ENCODE data around the gene TPST1. TPM values are rescaled to one million over a fixed set of nuclear protein-coding genes. Genes with fewer than 3 reads are reported as not detected.

Gene TPST1
- total RNA-seq, 4 donors from 2014 or later, result 1.5 to 28.3 (median 9.7) TPM

DNA sequence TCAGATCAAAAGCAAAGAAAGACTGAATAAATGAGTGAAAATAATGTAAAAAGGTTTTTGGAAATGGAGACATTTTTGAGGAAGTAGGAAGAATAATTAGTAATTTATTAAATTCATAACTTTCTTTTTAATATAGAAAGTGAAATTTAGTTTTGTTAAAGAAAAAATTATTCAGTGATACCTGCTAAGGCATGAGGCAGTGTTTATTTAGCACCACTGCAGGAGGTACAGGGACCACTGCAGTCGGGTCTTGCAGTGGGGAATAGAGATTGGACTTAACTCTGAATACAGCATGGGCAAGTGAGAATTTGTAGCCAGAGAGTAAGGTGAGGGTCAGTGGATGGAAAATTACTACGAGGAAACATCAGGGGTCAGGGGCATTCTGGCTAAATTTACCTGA lies 39.9 kb downstream of the TPST1 start:
- Histone ChIP-seq H3K9me3 (no peaks in the 10 kb centered on the region), H3K4me3 (no peak overlapping the region), H3K27me3 (no peaks in the 10 kb centered on the region), H3K36me3 (no peaks in the 10 kb centered on the region), H3K27ac (no peak overlapping the region), H3K4me1 (no peaks in the 10 kb centered on the region)
- intact Hi-C loops (cut with DNase I; ENCODE audit: low total_unique reads), result no loop called here
- DNase-seq, result no peak
- 87 to 91% methylated on average over 2 of the region's 2 CpGs for WGBS, 2 donors (ENCODE audit: low coverage in 1 of 2)
- no peak for TF ChIP-seq POLR2A (IDR thresholded peaks at IDR 0.05)
- TF ChIP-seq, protein P1, sequence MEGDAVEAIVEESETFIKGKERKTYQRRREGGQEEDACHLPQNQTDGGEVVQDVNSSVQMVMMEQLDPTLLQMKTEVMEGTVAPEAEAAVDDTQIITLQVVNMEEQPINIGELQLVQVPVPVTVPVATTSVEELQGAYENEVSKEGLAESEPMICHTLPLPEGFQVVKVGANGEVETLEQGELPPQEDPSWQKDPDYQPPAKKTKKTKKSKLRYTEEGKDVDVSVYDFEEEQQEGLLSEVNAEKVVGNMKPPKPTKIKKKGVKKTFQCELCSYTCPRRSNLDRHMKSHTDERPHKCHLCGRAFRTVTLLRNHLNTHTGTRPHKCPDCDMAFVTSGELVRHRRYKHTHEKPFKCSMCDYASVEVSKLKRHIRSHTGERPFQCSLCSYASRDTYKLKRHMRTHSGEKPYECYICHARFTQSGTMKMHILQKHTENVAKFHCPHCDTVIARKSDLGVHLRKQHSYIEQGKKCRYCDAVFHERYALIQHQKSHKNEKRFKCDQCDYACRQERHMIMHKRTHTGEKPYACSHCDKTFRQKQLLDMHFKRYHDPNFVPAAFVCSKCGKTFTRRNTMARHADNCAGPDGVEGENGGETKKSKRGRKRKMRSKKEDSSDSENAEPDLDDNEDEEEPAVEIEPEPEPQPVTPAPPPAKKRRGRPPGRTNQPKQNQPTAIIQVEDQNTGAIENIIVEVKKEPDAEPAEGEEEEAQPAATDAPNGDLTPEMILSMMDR (IDR thresholded peaks at IDR 0.05), result no peak
- TF ChIP-seq EP300 (IDR thresholded peaks at IDR 0.05; ENCODE audit: low read depth), result no peak
- TF ChIP-seq POLR2AphosphoS5 (IDR thresholded peaks at IDR 0.05), result no peak
- in situ Hi-C loops (cut with MboI; ENCODE audit: low pct_ligation_motif_present in 1 of 4, low pct_unique_long_range_greater_than_20kb in 1 of 4, low sequenced_read_pairs in 3 of 4), result no loop called here

DNA sequence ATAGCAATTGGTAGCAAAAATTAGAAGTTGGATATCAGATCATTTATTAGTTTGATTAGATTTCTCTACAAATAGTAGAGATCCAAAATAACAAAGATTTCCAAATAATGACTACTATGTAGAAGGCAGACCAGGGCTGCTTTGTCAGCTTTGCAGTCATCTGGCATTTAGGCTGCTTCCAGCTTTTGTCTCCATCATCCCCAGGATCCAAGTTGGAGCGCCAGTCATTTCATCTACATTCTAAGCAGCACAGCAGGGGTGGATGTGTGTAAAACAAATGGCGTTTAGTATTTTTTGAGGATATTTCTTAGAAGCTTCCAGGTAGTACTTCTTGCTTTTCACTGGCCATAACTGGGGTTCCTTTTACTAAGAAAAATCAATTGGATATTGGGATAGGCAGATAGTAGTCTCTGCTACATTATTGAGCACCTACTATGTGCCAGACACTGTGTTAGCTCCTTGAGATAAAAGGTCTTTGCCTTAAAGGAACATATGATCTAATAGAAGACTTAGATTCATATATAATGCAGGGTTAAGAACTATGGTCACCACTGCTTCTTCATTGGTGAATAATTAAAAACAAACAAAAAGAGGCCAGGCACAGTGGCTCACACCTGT lies 41.5 kb downstream of the TPST1 start:
- Histone ChIP-seq H3K27ac (no peak overlapping the region), H3K9me3 (no peaks in the 10 kb centered on the region), H3K27me3 (no peaks in the 10 kb centered on the region), H3K36me3 (no peaks in the 10 kb centered on the region), H3K4me3 (no peak overlapping the region), H3K4me1 (no peaks in the 10 kb centered on the region)
- TF ChIP-seq POLR2AphosphoS5 (IDR thresholded peaks at IDR 0.05) (no peak), POLR2A (IDR thresholded peaks at IDR 0.05) (no peak), EP300 (IDR thresholded peaks at IDR 0.05; ENCODE audit: low read depth) (no peak)
- TF ChIP-seq, protein P1 (IDR thresholded peaks at IDR 0.05), result no peak
- in situ Hi-C loops (cut with MboI; ENCODE audit: low pct_ligation_motif_present in 1 of 4, low pct_unique_long_range_greater_than_20kb in 1 of 4, low sequenced_read_pairs in 3 of 4) (no loop called here), intact Hi-C loops (cut with DNase I; ENCODE audit: low total_unique reads) (no loop called here)
- DNase-seq, result no peak
- WGBS, 2 donors (ENCODE audit: low coverage in 1 of 2), result 92 to 93% methylated on average over 2 of the region's 2 CpGs

DNA sequence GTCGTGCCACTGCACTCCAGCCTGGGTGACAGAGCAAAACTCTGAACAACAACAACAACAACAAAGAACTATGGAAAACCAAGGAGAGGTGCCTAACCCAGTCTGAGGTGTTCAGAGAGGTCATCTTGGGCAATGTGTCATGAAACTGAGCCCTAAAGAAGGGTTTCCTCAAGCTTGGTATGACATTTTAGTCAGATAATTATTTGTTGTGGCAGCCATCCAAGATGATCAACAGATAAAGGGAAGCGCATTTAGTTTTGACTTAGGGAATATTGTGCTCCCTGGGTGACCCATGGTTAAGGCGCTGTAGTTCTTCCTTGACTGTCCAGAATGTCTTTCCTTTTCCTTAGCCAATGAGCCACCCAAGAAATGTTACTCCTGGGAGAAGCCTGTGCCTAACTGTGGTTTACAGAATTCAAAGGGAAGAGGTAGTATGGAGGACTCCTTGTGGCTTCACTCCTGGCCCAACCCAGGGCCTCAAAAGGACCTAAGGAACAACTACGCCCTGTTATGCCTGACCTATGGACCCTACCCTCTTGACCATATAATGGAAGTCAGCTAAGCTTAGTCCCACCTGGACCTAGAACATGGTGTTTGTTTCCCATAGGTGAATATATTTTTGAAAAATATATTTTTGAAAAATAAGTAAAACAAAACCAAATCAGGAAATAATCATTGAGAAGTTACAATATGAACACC lies 42.4 kb downstream of the TPST1 start:
- no peak for DNase-seq
- H3K9me3 ChIP-seq, result no peaks in the 10 kb centered on the region
- no peaks in the 10 kb centered on the region for H3K4me1 ChIP-seq
- TF ChIP-seq, protein P1 (IDR thresholded peaks at IDR 0.05), result no peak
- no peak for TF ChIP-seq POLR2AphosphoS5 (IDR thresholded peaks at IDR 0.05)
- no peak for TF ChIP-seq POLR2A (IDR thresholded peaks at IDR 0.05)
- TF ChIP-seq EP300 (IDR thresholded peaks at IDR 0.05; ENCODE audit: low read depth), result no peak
- WGBS, 2 donors (ENCODE audit: low coverage in 1 of 2), result 85% methylated on average over 4 of the region's 4 CpGs; no CpG with 5 or more reads in 1 of the 2 donors
- no peaks in the 10 kb centered on the region for H3K27me3 ChIP-seq
- no peak overlapping the region for H3K27ac ChIP-seq
- intact Hi-C loops (cut with DNase I; ENCODE audit: low total_unique reads), result no loop called here
- no peak overlapping the region for H3K4me3 ChIP-seq
- in situ Hi-C loops (cut with MboI; ENCODE audit: low pct_ligation_motif_present in 1 of 4, low pct_unique_long_range_greater_than_20kb in 1 of 4, low sequenced_read_pairs in 3 of 4), result no loop called here
- no peaks in the 10 kb centered on the region for H3K36me3 ChIP-seq

DNA sequence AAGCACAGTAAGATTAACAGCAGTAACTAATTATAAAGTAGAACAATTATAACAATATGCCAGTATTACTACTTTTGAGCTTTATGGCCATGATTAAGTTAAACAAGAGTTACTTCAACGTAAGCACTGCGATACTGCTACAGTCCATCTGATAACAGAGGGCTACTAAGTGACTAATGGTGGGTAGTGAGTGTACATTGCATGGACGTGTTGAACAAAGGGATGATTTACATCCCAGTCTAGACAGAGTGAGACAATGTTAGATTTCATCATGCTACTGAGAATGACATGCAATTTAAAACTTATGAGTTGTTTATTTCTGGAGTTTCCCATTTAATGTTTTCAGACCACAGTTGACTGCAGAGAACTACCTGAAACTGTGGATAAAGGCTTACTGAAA lies 45.6 kb downstream of the TPST1 start:
- Histone ChIP-seq H3K4me1 (no peaks in the 10 kb centered on the region), H3K27me3 (no peaks in the 10 kb centered on the region), H3K4me3 (no peak overlapping the region), H3K9me3 (no peaks in the 10 kb centered on the region), H3K36me3 (no peaks in the 10 kb centered on the region), H3K27ac (no peak overlapping the region)
- in situ Hi-C loops (cut with MboI; ENCODE audit: low pct_ligation_motif_present in 1 of 4, low pct_unique_long_range_greater_than_20kb in 1 of 4, low sequenced_read_pairs in 3 of 4), result no loop called here
- no peak for DNase-seq
- no peak for TF ChIP-seq POLR2A (IDR thresholded peaks at IDR 0.05)
- TF ChIP-seq, protein P1 (IDR thresholded peaks at IDR 0.05), result no peak
- no peak for TF ChIP-seq POLR2AphosphoS5 (IDR thresholded peaks at IDR 0.05)
- no peak for TF ChIP-seq EP300 (IDR thresholded peaks at IDR 0.05; ENCODE audit: low read depth)
- 69 to 72% methylated on average over 3 of the region's 3 CpGs for WGBS, 2 donors (ENCODE audit: low coverage in 1 of 2)
- intact Hi-C loops (cut with DNase I; ENCODE audit: low total_unique reads), result no loop called here
